HCT116 (cell line): ENCODE measurements around the gene CAST. TPM values are rescaled to one million over a fixed set of nuclear protein-coding genes. Genes with fewer than 3 reads are reported as not detected.

Source experiments
- ATAC-seq: fragments of 200-7000 bp; cut with Tn5 transposase; 2 replicates; pipeline ENCODE4 v1.9.1; 2020; ENCODE audit warnings: mild to moderate bottlenecking, moderate library complexity
- BruUV-seq: library from RNA; stranded (reverse); fragments of 400-500 nt; replicated peaks from 2 replicates; lab custom pipeline; 2021; lab: Mats Ljungman, UMichigan
- CTCF ChIA-PET: fragments of 300-600 bp; sonication (Branson Sonifier 250); formaldehyde crosslinking; loops from one replicate; lab custom pipeline; 2021; ENCODE audit warnings: antibody characterized with exemption; lab: Charles Lee
- POLR2A ChIA-PET: fragments of 300-600, 350-600 bp; sonication (Branson Sonifier 250); formaldehyde crosslinking; loops from one replicate; lab custom pipeline; 2021; ENCODE audit warnings: antibody characterized with exemption; lab: Charles Lee
- RAD21 ChIA-PET, 2 experiments: fragments of 300-600 bp; sonication (Branson Sonifier 250); formaldehyde crosslinking; loops; one replicate each; lab custom pipeline; 2023; ENCODE audit warnings: low total read pairs in 2 of 2; ENCODE audit not compliant: uncharacterized antibody in 2 of 2, unreplicated experiment in 2 of 2, low non-redundant PET in 1 of 2; lab: Charles Lee
- DNase-seq: peaks from one replicate; pipeline ENCODE4 v3.0.0-alpha.2; 2010; ENCODE audit warnings: low read depth, low spot score
- H2AFZ ChIP-seq: fragments of 200-600 bp; shearing (Covaris generic), sonication (generic); 2 replicates; pipeline ENCODE4 v1.6.1; 2017; ENCODE audit warnings: low read depth, mixed run types, mixed read lengths, antibody characterized with exemption, low read length; ENCODE audit not compliant: poor library complexity, severe bottlenecking
- H3K27ac ChIP-seq: 2 replicates; pipeline ENCODE4 v1.5.1; 2012; ENCODE audit warnings: low read depth, low read length
- H3K27me3 ChIP-seq: fragments of 200-600 bp; sonication (generic); 2 replicates; pipeline ENCODE4 v1.6.1; 2016; ENCODE audit warnings: mixed run types, low read length, mixed read lengths; ENCODE audit not compliant: insufficient read depth
- H3K36me3 ChIP-seq, 2 experiments: fragments of 200-500 bp in 1 of 2; fragments of 200-600 bp in 1 of 2; sonication (Bioruptor generic) in 1 of 2; sonication (generic) in 1 of 2; 2 replicates each; pipeline versions ENCODE4 v1.5.1 to v1.6.1; 2014 to 2016; ENCODE audit warnings: low read length in 2 of 2, inconsistent platforms in 1 of 2, mixed read lengths in 1 of 2, mixed run types in 1 of 2; ENCODE audit not compliant: insufficient read depth in 2 of 2, control insufficient read depth in 1 of 2
- H3K4me1 ChIP-seq, 2 experiments: fragments of 200-600 bp in 1 of 2; sonication (generic) in 1 of 2; 2 replicates each; pipeline versions ENCODE4 v1.5.1 to v1.6.1; 2012 to 2017; ENCODE audit warnings: low read length in 2 of 2, inconsistent platforms in 1 of 2, mild to moderate bottlenecking in 1 of 2, mixed read lengths in 1 of 2, mixed run types in 1 of 2, moderate library complexity in 1 of 2; ENCODE audit not compliant: insufficient read depth in 2 of 2, control insufficient read depth in 1 of 2
- H3K4me2 ChIP-seq: fragments of 200-600 bp; sonication (generic); 2 replicates; pipeline ENCODE4 v1.6.1; 2017; ENCODE audit warnings: mixed run types, low read length, mixed read lengths
- H3K4me3 ChIP-seq, 2 experiments: fragments of 200-600 bp in 1 of 2; sonication (generic) in 1 of 2; replicated peaks in 1 of 2; 2 replicates each; pipeline ENCODE4 v1.5.1; 2011 to 2016; ENCODE audit warnings: low read length in 2 of 2, control low read depth in 1 of 2, low read depth in 1 of 2, mild to moderate bottlenecking in 1 of 2, mixed read lengths in 1 of 2, mixed run types in 1 of 2
- H3K79me2 ChIP-seq: fragments of 200-600 bp; sonication (generic); 2 replicates; pipeline ENCODE4 v1.6.1; 2017; ENCODE audit warnings: mild to moderate bottlenecking, mixed run types, low read length, moderate library complexity, mixed read lengths; ENCODE audit not compliant: insufficient read depth
- H3K9ac ChIP-seq: fragments of 200-600 bp; sonication (generic); 2 replicates; pipeline ENCODE4 v1.6.1; 2016; ENCODE audit warnings: low read length, mixed read lengths
- H3K9me2 ChIP-seq: fragments of 200-600 bp; sonication (generic), shearing (Covaris generic); 2 replicates; pipeline ENCODE4 v1.6.1; 2017; ENCODE audit warnings: mixed run types, mild to moderate bottlenecking, moderate library complexity; ENCODE audit not compliant: insufficient read depth
- H3K9me3 ChIP-seq, 2 experiments: fragments of 200-500 bp in 1 of 2; fragments of 200-600 bp in 1 of 2; sonication (Bioruptor generic) in 1 of 2; sonication (generic) in 1 of 2; 2 replicates each; pipeline ENCODE4 v1.6.1; 2014 to 2017; ENCODE audit warnings: low read length in 2 of 2, mixed read lengths in 2 of 2, inconsistent platforms in 1 of 2, low read depth in 1 of 2, mild to moderate bottlenecking in 1 of 2, mixed run types in 1 of 2, moderate library complexity in 1 of 2; ENCODE audit not compliant: control insufficient read depth in 1 of 2, insufficient read depth in 1 of 2
- H4K20me1 ChIP-seq: fragments of 200-600 bp; sonication (generic), shearing (Covaris generic); 2 replicates; pipeline ENCODE4 v1.6.1; 2017; ENCODE audit warnings: mixed run types, mild to moderate bottlenecking, moderate library complexity; ENCODE audit not compliant: insufficient read depth
- CEBPB ChIP-seq: IDR thresholded peaks from 2 replicates; pipeline ENCODE4 v1.6.1; 2012; ENCODE audit warnings: low read depth
- ELF1 ChIP-seq: IDR thresholded peaks from 2 replicates; pipeline ENCODE4 v1.6.1; 2012; ENCODE audit warnings: low read depth, borderline replicate concordance
- EZH2phosphoT487 ChIP-seq: fragments of 200-600 bp; IDR thresholded peaks from 2 replicates; pipeline ENCODE4 v1.6.1; 2018; ENCODE audit warnings: antibody characterized with exemption, borderline replicate concordance
- JUND ChIP-seq: IDR thresholded peaks from 2 replicates; pipeline ENCODE4 v1.6.1; 2012
- POLR2A ChIP-seq: IDR thresholded peaks from 2 replicates; pipeline ENCODE4 v1.7.0; 2011; ENCODE audit warnings: borderline replicate concordance; ENCODE audit not compliant: insufficient read depth, insufficient read length; ENCODE audit errors: extremely low read depth
- POLR2AphosphoS5 ChIP-seq: IDR thresholded peaks from 2 replicates; pipeline ENCODE4 v1.6.1; 2011; ENCODE audit warnings: mild to moderate bottlenecking, low read depth, low read length, moderate library complexity
- SIN3A ChIP-seq: IDR thresholded peaks from 2 replicates; pipeline ENCODE4 v1.6.1; 2012; ENCODE audit warnings: low read depth
- YY1 ChIP-seq: IDR thresholded peaks from 2 replicates; pipeline ENCODE4 v1.6.1; 2011; ENCODE audit warnings: low read length, low read depth, moderate library complexity, mild to moderate bottlenecking; ENCODE audit not compliant: insufficient replicate concordance; ENCODE audit errors: extremely low read depth
- ZNF274 ChIP-seq: fragments of 200-500 bp; sonication (Bioruptor generic); IDR thresholded peaks from 2 replicates; pipeline ENCODE4 v1.6.1; 2014; ENCODE audit warnings: mild to moderate bottlenecking, low read depth, low read length, inconsistent platforms
- intact Hi-C: fragments of 100-400 bp; cut with micrococcal nuclease; formaldehyde crosslinking; loops from 2 replicates; pipeline ENCODE4 v1.10.0; 2022
- total RNA-seq: library from RNA; stranded (reverse); gene quantifications from one replicate; pipeline ENCODE4 v1.2.1, GENCODE V29; 2021; ENCODE audit not compliant: unreplicated experiment
- TF ChIP-seq, protein P1 (sequence below): IDR thresholded peaks from 2 replicates; pipeline ENCODE4 v1.6.1; 2012

CAST gene
- total RNA-seq, 1 experiment from 2014 or later = 142 TPM

DNA sequence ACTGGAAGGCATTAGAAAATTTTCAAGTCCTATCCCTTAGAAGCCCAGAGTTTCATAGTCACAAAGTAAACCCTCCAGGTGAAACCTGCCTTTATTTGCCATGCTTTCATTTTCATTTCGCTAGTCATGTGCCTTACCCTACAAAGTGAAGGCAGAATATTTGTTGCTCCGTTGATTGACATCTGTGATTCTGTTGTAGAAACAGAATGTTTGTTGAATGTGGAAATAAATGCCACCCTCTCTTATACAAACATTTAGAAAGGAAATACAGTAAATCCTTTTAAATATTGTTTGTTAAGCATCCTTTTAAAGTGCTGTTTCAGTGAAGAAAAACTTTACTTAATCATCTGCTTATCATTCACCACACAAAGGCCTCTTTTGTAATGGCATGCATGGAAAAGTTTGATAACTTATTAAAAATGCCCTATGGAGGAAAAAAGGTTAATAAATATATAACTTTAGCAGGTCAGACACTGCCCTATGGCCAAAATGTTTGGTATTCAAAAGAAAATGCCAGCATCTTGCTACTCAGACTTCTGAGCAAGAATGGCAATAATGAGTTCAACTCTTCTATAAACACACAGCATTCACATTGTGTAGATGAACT lies 34.3 kb upstream of the CAST start (continued):
- TF ChIP-seq YY1 = no peak
- TF ChIP-seq EZH2phosphoT487 = no peak
- TF ChIP-seq JUND = no peak
- TF ChIP-seq ZNF274 = no peak
- no peak for TF ChIP-seq CEBPB
- TF ChIP-seq SIN3A = no peak
- no peak for TF ChIP-seq POLR2A

DNA sequence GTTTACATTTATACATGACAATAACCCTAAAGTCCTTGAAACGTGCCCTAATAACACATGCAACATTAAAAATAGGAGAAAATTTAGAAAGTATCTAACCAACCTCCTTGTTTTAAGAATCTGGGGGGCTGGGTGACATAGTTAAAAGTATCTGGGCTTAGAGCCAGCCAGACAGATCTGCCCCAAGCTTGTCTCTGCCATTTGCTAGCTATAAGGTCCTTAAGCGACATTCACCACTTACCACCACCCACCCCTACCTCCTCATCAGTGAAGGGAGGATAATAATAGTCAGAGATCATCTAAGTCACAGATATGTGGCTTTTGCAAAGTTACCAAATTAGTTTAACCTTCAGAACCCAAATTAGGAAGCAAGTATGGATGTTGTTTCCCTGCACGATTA lies 33.8 kb upstream of the CAST start:
- no peak overlapping the region for H3K4me2 ChIP-seq
- ATAC-seq (no peak), DNase-seq (no peak)
- H3K9me3 ChIP-seq = no peaks in the 10 kb centered on the region
- H3K27ac ChIP-seq = no peak overlapping the region
- ChIA-PET CTCF (interaction anchor here (2.4 kb wide), 1 partner anchor 14 kb away, joined by 9 read pairs; no protein-coding TSS in a partner anchor), POLR2A (no interaction called here), RAD21 (no interaction called here)
- H2AFZ ChIP-seq = no peak overlapping the region
- H3K4me3 ChIP-seq = no peak overlapping the region
- H4K20me1 ChIP-seq = no peaks in the 10 kb centered on the region
- H3K9me2 ChIP-seq = no peaks in the 10 kb centered on the region
- TF ChIP-seq, protein P1, sequence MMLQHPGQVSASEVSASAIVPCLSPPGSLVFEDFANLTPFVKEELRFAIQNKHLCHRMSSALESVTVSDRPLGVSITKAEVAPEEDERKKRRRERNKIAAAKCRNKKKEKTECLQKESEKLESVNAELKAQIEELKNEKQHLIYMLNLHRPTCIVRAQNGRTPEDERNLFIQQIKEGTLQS = no peak
- TF ChIP-seq ELF1 = no peak
- TF ChIP-seq POLR2AphosphoS5 = no peak
- intact Hi-C loops = no loop called here
- BruUV-seq = no TSS peak
- no peak overlapping the region for H3K9ac ChIP-seq
- no peaks in the 10 kb centered on the region for H3K36me3 ChIP-seq
- H3K4me1 ChIP-seq = peaks cover 7 to 12% of the 10 kb centered on the region in 2 experiments; a peak in 3 of 4 replicates
- H3K79me2 ChIP-seq = no peaks in the 10 kb centered on the region
- H3K27me3 ChIP-seq = no peaks in the 10 kb centered on the region
